Lower leg skin (tissue), 3 donors: ENCODE results near the gene SAPCD1.

Experiments used
- CTCF ChIP-seq, 3 donors: fragments of 450-650 bp; IDR thresholded peaks; one replicate each; pipeline ENCODE4 v1.5.1; 2016; ENCODE audit warnings: antibody characterized with exemption in 3 of 3, mild to moderate bottlenecking in 3 of 3, moderate library complexity in 2 of 3
- POLR2A ChIP-seq, 2 donors: fragments of 450-650 bp; IDR thresholded peaks; one replicate each; pipeline ENCODE4 v1.6.1; 2016 to 2017; ENCODE audit warnings: antibody characterized with exemption in 2 of 2, mild to moderate bottlenecking in 1 of 2, moderate library complexity in 1 of 2

GRCh38 chr6:31721351-31722020 is 41.0 kb upstream of the SAPCD1 start, which contains the start of gene LY6G6C:
- TF ChIP-seq CTCF (IDR thresholded peaks at IDR 0.05) (no peak), POLR2A (IDR thresholded peaks at IDR 0.05) (no peak)
